Activated CD4-positive, alpha-beta memory T cell treated with anti-CD3 and anti-CD28 coated beads for 36 hours (primary cell): ENCODE results near the gene ZNF500. TPM values are rescaled to one million over a fixed set of nuclear protein-coding genes. Genes with fewer than 3 reads are reported as not detected.

Experiments
- CTCF ChIA-PET: fragments of 350-600 bp; sonication (Branson Sonifier 250); formaldehyde crosslinking; loops from one replicate; lab custom pipeline; 2021; ENCODE audit warnings: antibody characterized with exemption, inconsistent platforms; lab: Charles Lee
- POLR2A ChIA-PET: fragments of 350-600 bp; sonication (Branson Sonifier 250); formaldehyde crosslinking; loops from one replicate; lab custom pipeline; 2021; ENCODE audit warnings: antibody characterized with exemption; lab: Charles Lee
- DNase-seq: peaks from one replicate; pipeline ENCODE4 v3.0.0-alpha.2; 2020
- H3K27ac Mint-ChIP-seq: one replicate; pipeline ENCODE4 v1.8.0; 2021; ENCODE audit warnings: mixed read lengths
- H3K27me3 Mint-ChIP-seq: one replicate; pipeline ENCODE4 v1.8.0; 2021; ENCODE audit warnings: mixed read lengths
- H3K36me3 Mint-ChIP-seq: one replicate; pipeline ENCODE4 v1.8.0; 2021; ENCODE audit warnings: mixed read lengths
- H3K4me1 Mint-ChIP-seq: one replicate; pipeline ENCODE4 v1.8.0; 2021; ENCODE audit warnings: low read depth, mixed read lengths
- H3K4me3 Mint-ChIP-seq: one replicate; pipeline ENCODE4 v1.8.0; 2021; ENCODE audit warnings: mild to moderate bottlenecking, mixed read lengths
- H3K9me3 Mint-ChIP-seq: one replicate; pipeline ENCODE4 v1.8.0; 2021; ENCODE audit warnings: mixed read lengths
- intact Hi-C: fragments of 100-400 bp; cut with micrococcal nuclease; formaldehyde crosslinking; loops from one replicate; pipeline ENCODE4 v1.15.1; 2023
- total RNA-seq, 2 experiments: library from RNA; stranded (reverse); gene quantifications; one replicate each; pipeline ENCODE4 v1.2.3, GENCODE V29; 2021

The ZNF500 gene
- total RNA-seq, 2 experiments from 2014 or later: 11.3 to 11.4 TPM

- no peak overlapping the region for H3K4me3 Mint-ChIP-seq
- H3K9me3 Mint-ChIP-seq: no peaks in the 10 kb centered on the region
- H3K36me3 Mint-ChIP-seq: peaks cover 17% of the 10 kb centered on the region
- H3K27ac Mint-ChIP-seq: no peak overlapping the region
- H3K27me3 Mint-ChIP-seq: no peaks in the 10 kb centered on the region
- ChIA-PET POLR2A (interaction anchor here (0.6 kb wide), 1 partner anchor 37 kb away, joined by 3 read pairs; no protein-coding TSS in a partner anchor), CTCF (no interaction called here)
- no peak for DNase-seq
- H3K4me1 Mint-ChIP-seq: no peaks in the 10 kb centered on the region
- intact Hi-C loops: no loop called here
These were observed 53.1 kb downstream of the ZNF500 start for GRCh38 chr16:4713663-4714501.

DNA sequence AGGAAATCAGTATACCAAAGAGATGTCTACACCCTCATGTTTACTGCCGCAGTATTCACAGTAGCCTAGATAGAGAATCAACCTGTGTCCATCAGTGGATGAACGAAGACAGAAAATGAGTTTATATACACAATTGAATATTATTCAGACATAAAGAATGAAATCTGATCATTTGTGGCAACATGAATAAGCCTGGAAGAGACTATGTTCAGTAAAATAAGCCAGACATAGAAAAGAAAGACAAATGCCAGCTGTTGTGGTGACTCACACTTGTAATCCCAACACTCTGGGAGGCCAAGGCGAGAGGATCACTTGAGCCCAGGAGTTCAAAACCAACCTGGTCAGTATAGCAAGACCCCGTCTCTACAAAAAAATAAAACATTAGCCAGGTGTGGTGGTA lies 57.5 kb downstream of the ZNF500 start:
- POLR2A ChIA-PET: no interaction called here
- Mint-ChIP-seq H3K27ac (no peak overlapping the region), H3K4me3 (no peak overlapping the region), H3K4me1 (no peaks in the 10 kb centered on the region), H3K36me3 (peaks cover 21% of the 10 kb centered on the region), H3K27me3 (no peaks in the 10 kb centered on the region), H3K9me3 (no peaks in the 10 kb centered on the region)
- CTCF ChIA-PET: interaction anchor here (1.1 to 1.5 kb wide), 2 partner anchors 24 to 59 kb away, joined by 4 to 5 read pairs; partner anchors contain the start of genes ANKS3 and DNAAF8
- intact Hi-C loops: no loop called here
- DNase-seq: no peak

DNA sequence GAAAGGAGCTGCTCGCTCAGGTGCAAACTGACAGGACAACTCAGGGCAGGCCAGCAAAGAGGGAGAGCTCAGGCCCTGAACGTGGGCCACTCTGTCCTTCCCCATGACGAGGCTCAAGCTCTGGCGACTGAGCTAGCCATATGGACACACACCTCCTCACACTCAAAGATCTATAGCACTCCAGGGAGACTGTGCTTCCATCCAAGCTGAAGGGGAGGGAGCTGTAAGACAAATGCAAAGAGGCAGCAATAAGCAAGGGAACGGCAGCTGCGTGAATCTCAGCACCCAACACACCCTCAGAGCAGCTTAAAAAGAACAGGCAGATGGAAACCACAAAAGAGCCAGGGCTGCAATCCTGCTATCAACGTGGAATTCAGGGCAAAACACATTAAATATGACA lies 60.1 kb downstream of the ZNF500 start:
- ChIA-PET CTCF (interaction anchor here (1.5 kb wide), 1 partner anchor 83 kb away, joined by 8 read pairs; no protein-coding TSS in a partner anchor), POLR2A (interaction anchor here (0.5 to 1.3 kb wide), 3 partner anchors 14 to 192 kb away, joined by 3 to 4 read pairs (median 3); partner anchors contain the start of gene NUDT16L1)
- DNase-seq: no peak
- intact Hi-C loops: no loop called here
- Mint-ChIP-seq H3K9me3 (no peaks in the 10 kb centered on the region), H3K36me3 (peaks cover 19% of the 10 kb centered on the region), H3K27me3 (no peaks in the 10 kb centered on the region), H3K27ac (no peak overlapping the region), H3K4me3 (no peak overlapping the region), H3K4me1 (no peaks in the 10 kb centered on the region)

GRCh38 chr16:4704913-4705312 lies 62.0 kb downstream of the ZNF500 start:
- intact Hi-C loops: no loop called here
- H3K36me3 Mint-ChIP-seq: peaks cover 15% of the 10 kb centered on the region
- POLR2A ChIA-PET: no interaction called here
- CTCF ChIA-PET: no interaction called here
- H3K27ac Mint-ChIP-seq: no peak overlapping the region
- H3K9me3 Mint-ChIP-seq: no peaks in the 10 kb centered on the region
- DNase-seq: no peak
- H3K4me1 Mint-ChIP-seq: peaks cover 5% of the 10 kb centered on the region
- no peaks in the 10 kb centered on the region for H3K27me3 Mint-ChIP-seq
- no peak overlapping the region for H3K4me3 Mint-ChIP-seq

GRCh38 chr16:4704491-4704890 lies 62.5 kb downstream of the ZNF500 start:
- CTCF ChIA-PET: no interaction called here
- H3K4me1 Mint-ChIP-seq: peaks cover 5% of the 10 kb centered on the region
- no peak overlapping the region for H3K27ac Mint-ChIP-seq
- no peak overlapping the region for H3K4me3 Mint-ChIP-seq
- intact Hi-C loops: no loop called here
- no peaks in the 10 kb centered on the region for H3K9me3 Mint-ChIP-seq
- H3K36me3 Mint-ChIP-seq: peaks cover 15% of the 10 kb centered on the region
- DNase-seq: no peak
- POLR2A ChIA-PET: no interaction called here
- no peaks in the 10 kb centered on the region for H3K27me3 Mint-ChIP-seq

DNA sequence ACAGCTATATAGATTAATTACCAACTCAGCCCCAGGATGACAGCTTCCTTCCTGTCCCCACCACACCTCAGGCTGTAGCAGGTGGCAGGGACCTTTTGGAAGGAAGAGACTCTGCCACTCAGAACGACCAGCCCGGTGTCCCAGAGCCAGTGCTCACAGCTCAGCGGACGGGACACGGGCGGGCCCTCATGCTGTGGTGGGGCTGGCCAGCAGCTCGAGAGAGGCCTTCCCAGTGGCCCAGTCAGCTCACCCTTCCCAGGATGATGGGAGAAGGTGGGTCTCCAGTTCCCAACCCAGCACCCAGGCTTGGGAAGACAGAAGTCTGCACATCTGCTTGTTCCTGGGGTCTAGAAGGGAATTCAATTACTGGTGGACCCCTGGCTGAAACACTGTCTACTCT lies 63.1 kb downstream of the ZNF500 start:
- no peak overlapping the region for H3K4me3 Mint-ChIP-seq
- DNase-seq: no peak
- H3K27me3 Mint-ChIP-seq: no peaks in the 10 kb centered on the region
- H3K9me3 Mint-ChIP-seq: no peaks in the 10 kb centered on the region
- CTCF ChIA-PET: no interaction called here
- intact Hi-C loops: no loop called here
- H3K4me1 Mint-ChIP-seq: peaks cover 5% of the 10 kb centered on the region
- H3K27ac Mint-ChIP-seq: no peak overlapping the region
- POLR2A ChIA-PET: interaction anchor here (0.8 kb wide), 1 partner anchor 95 kb away, joined by 3 read pairs; no protein-coding TSS in a partner anchor
- peaks cover 15% of the 10 kb centered on the region for H3K36me3 Mint-ChIP-seq

GRCh38 chr16:4702466-4702808 lies 64.5 kb downstream of the ZNF500 start:
- Mint-ChIP-seq H3K4me1 (peaks cover 5% of the 10 kb centered on the region), H3K27me3 (no peaks in the 10 kb centered on the region), H3K4me3 (no peak overlapping the region), H3K36me3 (peaks cover 15% of the 10 kb centered on the region), H3K27ac (no peak overlapping the region), H3K9me3 (no peaks in the 10 kb centered on the region)
- DNase-seq: no peak
- CTCF ChIA-PET: no interaction called here
- intact Hi-C loops: no loop called here
- POLR2A ChIA-PET: no interaction called here

DNA sequence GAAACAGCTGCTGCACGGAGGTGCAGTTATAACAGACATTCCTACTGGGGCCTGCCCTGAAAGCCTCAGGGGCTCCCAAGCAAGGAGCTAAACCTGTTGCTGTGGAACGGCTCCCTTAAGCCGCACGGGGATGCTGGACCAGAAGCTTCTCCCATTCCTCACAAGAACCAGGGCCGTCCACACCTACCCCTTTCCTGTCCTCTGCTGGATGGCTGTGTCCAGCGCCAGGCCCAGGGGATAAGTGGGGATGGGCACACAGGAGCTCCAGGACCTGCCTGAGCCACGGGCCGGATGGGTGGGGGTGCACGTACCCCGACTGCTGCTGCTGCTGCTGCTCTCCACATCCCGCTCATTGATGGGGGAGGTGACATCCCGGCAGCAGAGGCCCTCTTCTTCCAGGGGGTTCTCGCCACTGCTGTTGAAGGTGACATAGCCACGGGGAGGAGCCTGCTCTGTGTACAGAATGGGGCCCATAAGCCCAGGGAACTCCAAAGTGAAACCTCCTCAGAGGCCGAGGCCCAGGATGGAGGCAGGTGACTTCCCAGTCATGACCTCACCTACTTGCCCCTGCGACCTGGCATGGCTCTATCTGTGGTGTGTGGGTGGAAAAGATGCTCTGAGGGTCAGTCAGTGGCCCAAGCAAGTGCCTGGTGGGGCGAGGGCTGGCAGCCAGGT lies 65.0 kb downstream of the ZNF500 start:
- peaks cover 14% of the 10 kb centered on the region for H3K36me3 Mint-ChIP-seq

GRCh38 chr16:4700997-4701743 lies 65.8 kb downstream of the ZNF500 start:
- Mint-ChIP-seq H3K27ac (no peak overlapping the region), H3K4me3 (no peak overlapping the region), H3K4me1 (peaks cover 5% of the 10 kb centered on the region), H3K9me3 (no peaks in the 10 kb centered on the region), H3K27me3 (no peaks in the 10 kb centered on the region), H3K36me3 (peaks cover 9% of the 10 kb centered on the region)
- CTCF ChIA-PET: interaction anchor here (0.6 kb wide), 1 partner anchor 566 kb away, joined by 3 read pairs; no protein-coding TSS in a partner anchor
- POLR2A ChIA-PET: interaction anchor here (0.5 kb wide), 1 partner anchor 26 kb away, joined by 3 read pairs; no protein-coding TSS in a partner anchor
- DNase-seq: no peak
- intact Hi-C loops: no loop called here

More for the DNA sequence above, 65.0 kb downstream of the ZNF500 start:
- Mint-ChIP-seq H3K4me3 (no peak overlapping the region), H3K27ac (no peak overlapping the region), H3K27me3 (no peaks in the 10 kb centered on the region), H3K4me1 (peaks cover 5% of the 10 kb centered on the region), H3K9me3 (no peaks in the 10 kb centered on the region)
- no peak for DNase-seq
- intact Hi-C loops: no loop called here
- ChIA-PET POLR2A (interaction anchor here (0.5 kb wide), 1 partner anchor 27 kb away, joined by 3 read pairs; no protein-coding TSS in a partner anchor), CTCF (no interaction called here)

DNA sequence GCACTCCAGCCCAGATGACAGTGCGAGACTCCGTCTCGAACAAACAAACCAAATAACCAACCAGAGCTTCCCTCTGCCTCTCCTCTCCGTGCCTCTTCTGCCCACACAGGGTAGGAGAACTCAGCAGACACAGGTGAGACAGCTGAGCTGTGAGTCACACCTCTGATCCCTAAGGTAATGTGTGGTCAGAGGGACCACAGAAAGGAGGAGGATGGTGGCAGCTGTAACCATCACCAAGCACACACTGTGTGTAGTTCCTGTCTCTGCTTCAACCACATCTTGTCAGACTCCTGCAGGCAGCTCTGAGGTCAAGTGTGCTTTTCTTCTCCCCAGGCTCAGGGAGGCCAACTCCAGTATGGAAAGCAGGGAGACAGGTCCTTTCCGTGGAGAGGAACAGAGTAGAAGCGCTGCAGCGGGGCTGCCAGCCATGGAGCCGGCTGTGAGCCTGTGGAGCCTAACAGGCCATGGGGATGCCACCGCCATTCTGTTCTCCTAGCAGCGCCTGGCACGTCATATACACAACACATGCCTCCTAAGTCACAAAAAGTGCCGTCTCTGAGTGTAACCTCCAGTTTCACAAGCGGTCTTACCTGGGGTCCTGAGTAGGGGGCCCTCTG lies 66.5 kb downstream of the ZNF500 start:
- peak; percentile 46 for DNase-seq
- POLR2A ChIA-PET: no interaction called here
- H3K4me1 Mint-ChIP-seq: peaks cover 6% of the 10 kb centered on the region
- H3K36me3 Mint-ChIP-seq: peaks cover 9% of the 10 kb centered on the region
- H3K4me3 Mint-ChIP-seq: no peak overlapping the region
- intact Hi-C loops: no loop called here
- CTCF ChIA-PET: interaction anchor here (0.6 kb wide), 1 partner anchor 566 kb away, joined by 3 read pairs; no protein-coding TSS in a partner anchor
- H3K27me3 Mint-ChIP-seq: no peaks in the 10 kb centered on the region
- H3K9me3 Mint-ChIP-seq: no peaks in the 10 kb centered on the region
- H3K27ac Mint-ChIP-seq: no peak overlapping the region

- no peak overlapping the region for H3K27ac Mint-ChIP-seq
- DNase-seq: no peak
- intact Hi-C loops: no loop called here
- ChIA-PET POLR2A (no interaction called here), CTCF (no interaction called here)
- no peaks in the 10 kb centered on the region for H3K27me3 Mint-ChIP-seq
- peaks cover 11% of the 10 kb centered on the region for H3K4me1 Mint-ChIP-seq
- H3K36me3 Mint-ChIP-seq: peaks cover 6% of the 10 kb centered on the region
- no peaks in the 10 kb centered on the region for H3K9me3 Mint-ChIP-seq
- H3K4me3 Mint-ChIP-seq: no peak overlapping the region
These were observed 67.9 kb downstream of the ZNF500 start for GRCh38 chr16:4699046-4699556.
